Vagina (tissue), 2 donors: ENCODE results near the gene SRRT.

Experiments used
- CTCF ChIP-seq, 3 experiments: fragments of 450-650 bp in 2 of 3; fragments of 200-600 bp in 1 of 3; sonication (generic) in 1 of 3; IDR thresholded peaks; one replicate each; pipeline ENCODE4 v1.5.1; 2017 to 2019; ENCODE audit warnings: antibody characterized with exemption in 3 of 3, mild to moderate bottlenecking in 2 of 3, moderate library complexity in 2 of 3
- POLR2A ChIP-seq, 2 donors: fragments of 450-650 bp; IDR thresholded peaks; one replicate each; pipeline ENCODE4 v1.6.1; 2017; ENCODE audit warnings: antibody characterized with exemption in 2 of 2, mild to moderate bottlenecking in 2 of 2, moderate library complexity in 2 of 2

GRCh38 chr7:100836812-100837098 is 38.1 kb upstream of the SRRT start:
- TF ChIP-seq CTCF (IDR thresholded peaks at IDR 0.05): no peak
- no peak for TF ChIP-seq POLR2A (IDR thresholded peaks at IDR 0.05)
